MCF 10A (cell line): ENCODE results near the gene ADARB1. TPM values are rescaled to one million over a fixed set of nuclear protein-coding genes. Genes with fewer than 3 reads are reported as not detected.

Source experiments
- BruUV-seq: library from RNA; stranded (reverse); fragments of 400-500 nt; replicated peaks from 2 replicates; lab custom pipeline; 2021; lab: Mats Ljungman, UMichigan
- CTCF ChIA-PET: fragments of 300-600 bp; sonication (Branson Sonifier 250); formaldehyde crosslinking; extraction: SDS; loops from one replicate; lab custom pipeline; 2021; ENCODE audit warnings: antibody characterized with exemption, inconsistent platforms; lab: Yijun Ruan, JAX
- POLR2A ChIA-PET: fragments of 300-600, 350-650 bp; sonication (Branson Sonifier 250); formaldehyde crosslinking; extraction: SDS; loops from one replicate; lab custom pipeline; 2020; ENCODE audit warnings: antibody characterized with exemption, inconsistent platforms; lab: Yijun Ruan, JAX
- DNase-seq: peaks from one replicate; pipeline ENCODE4 v3.0.0-alpha.2; 2018; ENCODE audit not compliant: unreplicated experiment
- H3K27ac Mint-ChIP-seq: one replicate; pipeline ENCODE4 v1.8.0; 2022; ENCODE audit warnings: mild to moderate bottlenecking, low read depth, mixed read lengths; ENCODE audit not compliant: unreplicated experiment
- H3K27me3 Mint-ChIP-seq: one replicate; pipeline ENCODE4 v1.8.0; 2022; ENCODE audit warnings: mixed read lengths; ENCODE audit not compliant: insufficient read depth, unreplicated experiment
- H3K36me3 Mint-ChIP-seq: one replicate; pipeline ENCODE4 v1.8.0; 2022; ENCODE audit warnings: mild to moderate bottlenecking, moderate library complexity, mixed read lengths; ENCODE audit not compliant: insufficient read depth, unreplicated experiment
- H3K4me1 Mint-ChIP-seq: one replicate; pipeline ENCODE4 v1.8.0; 2022; ENCODE audit warnings: mixed read lengths; ENCODE audit not compliant: insufficient read depth, unreplicated experiment
- H3K4me3 Mint-ChIP-seq: one replicate; pipeline ENCODE4 v1.8.0; 2022; ENCODE audit warnings: mild to moderate bottlenecking, moderate library complexity, mixed read lengths; ENCODE audit not compliant: unreplicated experiment
- H3K9me3 Mint-ChIP-seq: one replicate; pipeline ENCODE4 v1.8.0; 2022; ENCODE audit warnings: mixed read lengths; ENCODE audit not compliant: unreplicated experiment
- intact Hi-C: fragments of 100-400 bp; cut with micrococcal nuclease; formaldehyde crosslinking; loops from 2 replicates; pipeline ENCODE4 v1.14.1; 2022
- total RNA-seq: library from RNA; stranded (reverse); gene quantifications from 2 replicates; pipeline ENCODE4 v1.2.3, GENCODE V29; 2022
- TF ChIP-seq, protein P1 (sequence below): fragments of 200-600 bp; IDR thresholded peaks from one replicate; pipeline ENCODE4 v1.8.0; 2022; ENCODE audit warnings: antibody characterized with exemption, mild to moderate bottlenecking; ENCODE audit not compliant: unreplicated experiment

ADARB1 gene
- total RNA-seq, 1 experiment from 2014 or later: 19.4 TPM

DNA sequence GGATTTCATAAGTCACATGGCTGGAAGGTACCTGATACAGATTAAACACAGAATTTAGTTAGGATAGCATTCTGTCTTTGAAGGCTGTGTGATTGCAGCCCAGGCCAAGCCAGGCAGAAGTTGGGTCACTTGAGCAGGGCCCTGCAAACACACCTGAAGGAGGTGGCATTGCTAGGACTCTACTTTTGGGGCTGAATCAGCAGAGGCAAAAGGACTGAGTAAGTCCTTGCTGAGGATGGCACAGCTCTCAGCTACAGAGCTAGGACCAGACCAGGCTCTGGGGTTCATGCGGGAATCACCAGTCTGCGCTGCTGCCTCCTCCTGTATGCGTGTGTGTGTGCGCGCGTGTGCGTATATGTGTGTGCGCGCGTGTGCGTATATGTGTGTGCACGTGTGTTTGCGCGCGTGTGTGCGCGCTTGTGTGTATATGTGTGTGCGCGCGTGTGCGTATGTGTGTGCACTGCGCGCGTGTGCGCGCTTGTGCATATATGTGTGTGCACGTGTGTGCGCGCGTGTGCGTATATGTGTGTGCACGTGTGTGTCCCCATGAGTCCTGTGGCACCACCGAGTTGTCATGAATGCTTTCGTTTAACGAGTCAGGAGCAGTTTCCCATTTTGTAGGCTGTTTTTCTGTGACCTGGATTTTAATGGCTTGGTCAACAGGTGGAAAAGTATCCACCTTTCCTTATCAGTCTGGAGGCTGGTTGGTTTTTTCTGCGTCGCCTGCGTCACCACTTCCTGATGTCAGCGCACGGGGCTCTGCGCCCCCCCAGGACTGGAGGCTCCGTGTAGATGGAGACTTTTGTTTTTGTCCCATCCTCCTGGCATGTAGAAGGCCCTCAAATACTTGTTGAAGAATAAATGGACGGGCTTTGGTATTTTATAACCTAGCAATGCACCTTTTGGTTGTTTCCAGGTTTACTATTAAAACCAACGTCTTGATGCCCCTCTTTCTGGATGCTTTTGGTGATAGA is 34.7 kb downstream of the ADARB1 start:
- POLR2A ChIA-PET: interaction anchor here (0.6 kb wide), 1 partner anchor 229 kb away, joined by 3 read pairs; no protein-coding TSS in a partner anchor
- H3K27ac Mint-ChIP-seq: no peak overlapping the region
- H3K4me3 Mint-ChIP-seq: no peak overlapping the region
- BruUV-seq: no TSS peak
- intact Hi-C loops: no loop called here
- no peaks in the 10 kb centered on the region for H3K9me3 Mint-ChIP-seq
- CTCF ChIA-PET: interaction anchor here (1.2 kb wide), 1 partner anchor 19 kb away, joined by 4 read pairs; no protein-coding TSS in a partner anchor
- TF ChIP-seq, protein P1, sequence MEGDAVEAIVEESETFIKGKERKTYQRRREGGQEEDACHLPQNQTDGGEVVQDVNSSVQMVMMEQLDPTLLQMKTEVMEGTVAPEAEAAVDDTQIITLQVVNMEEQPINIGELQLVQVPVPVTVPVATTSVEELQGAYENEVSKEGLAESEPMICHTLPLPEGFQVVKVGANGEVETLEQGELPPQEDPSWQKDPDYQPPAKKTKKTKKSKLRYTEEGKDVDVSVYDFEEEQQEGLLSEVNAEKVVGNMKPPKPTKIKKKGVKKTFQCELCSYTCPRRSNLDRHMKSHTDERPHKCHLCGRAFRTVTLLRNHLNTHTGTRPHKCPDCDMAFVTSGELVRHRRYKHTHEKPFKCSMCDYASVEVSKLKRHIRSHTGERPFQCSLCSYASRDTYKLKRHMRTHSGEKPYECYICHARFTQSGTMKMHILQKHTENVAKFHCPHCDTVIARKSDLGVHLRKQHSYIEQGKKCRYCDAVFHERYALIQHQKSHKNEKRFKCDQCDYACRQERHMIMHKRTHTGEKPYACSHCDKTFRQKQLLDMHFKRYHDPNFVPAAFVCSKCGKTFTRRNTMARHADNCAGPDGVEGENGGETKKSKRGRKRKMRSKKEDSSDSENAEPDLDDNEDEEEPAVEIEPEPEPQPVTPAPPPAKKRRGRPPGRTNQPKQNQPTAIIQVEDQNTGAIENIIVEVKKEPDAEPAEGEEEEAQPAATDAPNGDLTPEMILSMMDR: no peak
- H3K4me1 Mint-ChIP-seq: peaks cover 9% of the 10 kb centered on the region
- no peaks in the 10 kb centered on the region for H3K36me3 Mint-ChIP-seq
- DNase-seq: no peak
- H3K27me3 Mint-ChIP-seq: no peaks in the 10 kb centered on the region

- CTCF ChIA-PET: interaction anchor here (1.0 kb wide), 1 partner anchor 12 kb away, joined by 4 read pairs; no protein-coding TSS in a partner anchor
- POLR2A ChIA-PET: no interaction called here
- no peak overlapping the region for H3K4me3 Mint-ChIP-seq
- no TSS peak for BruUV-seq
- H3K4me1 Mint-ChIP-seq: peaks cover under 1% of the 10 kb centered on the region
- TF ChIP-seq, protein P1: no peak
- H3K27me3 Mint-ChIP-seq: no peaks in the 10 kb centered on the region
- H3K27ac Mint-ChIP-seq: no peak overlapping the region
- no peak for DNase-seq
- H3K36me3 Mint-ChIP-seq: no peaks in the 10 kb centered on the region
- intact Hi-C loops: no loop called here
- no peaks in the 10 kb centered on the region for H3K9me3 Mint-ChIP-seq
Observed at GRCh38 chr21:45109831-45110492, 35.6 kb downstream of the ADARB1 start.

- no peaks in the 10 kb centered on the region for H3K27me3 Mint-ChIP-seq
- TF ChIP-seq, protein P1: no peak
- H3K36me3 Mint-ChIP-seq: no peaks in the 10 kb centered on the region
- DNase-seq: no peak
- ChIA-PET POLR2A (no interaction called here), CTCF (interaction anchor here (0.6 to 1.6 kb wide), 7 partner anchors 9 to 309 kb away, joined by 3 to 7 read pairs (median 3); partner anchors contain the start of gene UBE2G2)
- H3K4me3 Mint-ChIP-seq: no peak overlapping the region
- BruUV-seq: no TSS peak
- H3K9me3 Mint-ChIP-seq: no peaks in the 10 kb centered on the region
- H3K4me1 Mint-ChIP-seq: no peaks in the 10 kb centered on the region
- H3K27ac Mint-ChIP-seq: no peak overlapping the region
- intact Hi-C loops: no loop called here
Observed at GRCh38 chr21:45110873-45111624, 36.7 kb downstream of the ADARB1 start.
